Pancreas (tissue), 10 donors: Measurements from ENCODE around the gene TFIP11. TPM values are rescaled to one million over a fixed set of nuclear protein-coding genes. Genes with fewer than 3 reads are reported as not detected.

ENCODE experiments used
- ATAC-seq, 4 donors: fragments of 200-7000 bp; cut with Tn5 transposase; one replicate each; pipeline versions ENCODE4 v1.8.0 to v1.9.1; 2020; ENCODE audit warnings: mild to moderate bottlenecking in 4 of 4, moderate library complexity in 4 of 4
- DNase-seq, 6 donors: peaks; one replicate each; pipeline ENCODE4 v3.0.0-alpha.2; 2020
- FAIRE-seq: peaks from 2 replicates; lab custom pipeline; 2012; peaks lifted over from hg19 to GRCh38; lab: Jason Lieb, UNC
- H3K27ac ChIP-seq, 4 donors: fragments of 200-600 bp; sonication (generic); 1 replicate in 3 of 4; 2 replicates in 1 of 4; pipeline versions ENCODE4 v1.5.0 to v1.8.0; 2020
- H3K27me3 ChIP-seq, 4 donors: fragments of 200-600 bp; one replicate each; pipeline ENCODE4 v1.8.0; 2021
- H3K36me3 ChIP-seq, 3 donors: fragments of 200-600 bp; sonication (generic) in 1 of 3; one replicate each; pipeline versions ENCODE4 v1.5.0 to v1.8.0; 2020 to 2021
- H3K4me1 ChIP-seq, 3 donors: fragments of 200-600 bp; one replicate each; pipeline ENCODE4 v1.8.0; 2021
- H3K4me3 ChIP-seq, 4 donors: fragments of 200-600 bp; sonication (generic) in 2 of 4; one replicate each; pipeline versions ENCODE4 v1.5.0 to v1.8.0; 2020 to 2021
- H3K9me3 ChIP-seq, 4 donors: fragments of 200-600 bp; one replicate each; pipeline ENCODE4 v1.8.0; 2021
- WGBS, 2 donors: extraction: QIAGEN DNeasy Blood & Tissue Kit; methylation state at CpG; one replicate each; pipeline ENCODE4 v1.1.7; 2013; 5-methylcytosine and 5-hydroxymethylcytosine counted together
- intact Hi-C, 3 donors: fragments of 100-400 bp; cut with DNase I; formaldehyde crosslinking; loops; one replicate each; pipeline versions ENCODE4 v1.11.1 to v1.14.2; 2022
- polyA plus RNA-seq, 2 donors: library from polyadenylated mRNA; stranded (reverse); fragments of 200-250 nt; gene quantifications; one replicate each; pipeline ENCODE4 v1.2.3, GENCODE V29; 2013
- total RNA-seq, 6 donors: library from RNA; stranded (reverse); fragmentation: NEBNext Ultra II Directional in 4 of 6; extraction: Animal tissue kit (Norgen Biotek cat#: 25700) in 4 of 6; gene quantifications; one replicate each; pipeline versions ENCODE4 v1.2.1 to v1.2.4, GENCODE V29; 2021 to 2023
- TF ChIP-seq, protein P1 (sequence below), 4 donors: fragments of 200-600 bp; sonication (generic) in 3 of 4; IDR thresholded peaks; one replicate each; pipeline versions ENCODE4 v1.5.0 to v1.8.0; 2021; ENCODE audit warnings: antibody characterized with exemption in 4 of 4
- donor health status: healthy with polysubstance abuse.
- donor health status: DM: no; HTN: no; CAD: no; lungs with moderate emphysema.
- donor health status: DM: no; HTN: no; CAD: no.
- donor health status: control.
- donor health status: control.
- donor health status: Bipolar disorder and iron deficiency.
- donor health status: DM: yes; HTN: yes; CAD: no.
- donor health status: DM: no; HTN: no; CAD: no.
- donor health status: DM: no; HTN: no; CAD: no.
- donor health status: DM: yes; HTN: yes; CAD: no.

Gene TFIP11
- total and polyA plus RNA-seq, 8 donors, result 11.0 to 26.7 (median 17.6) TPM

DNA sequence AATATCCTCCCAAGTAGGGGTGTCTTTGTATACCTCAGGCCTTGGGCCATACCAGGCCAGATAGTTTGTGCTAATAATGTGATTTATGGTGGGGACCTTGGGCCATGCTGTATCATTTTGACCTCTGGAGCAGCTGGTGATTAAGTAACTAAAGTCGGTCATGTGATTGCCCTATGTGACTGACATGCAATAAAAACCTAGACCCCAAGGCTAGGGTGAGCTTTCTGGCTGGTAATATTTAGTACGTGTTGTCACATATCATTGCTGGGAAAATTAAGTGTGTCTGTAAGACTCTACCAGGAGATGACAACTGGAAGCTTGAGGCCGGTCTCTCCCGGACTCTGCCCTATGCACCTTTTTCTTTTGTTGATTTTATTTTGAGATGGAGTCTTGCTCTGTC is 12.6 kb upstream of the TFIP11 start:
- TF ChIP-seq, protein P1, sequence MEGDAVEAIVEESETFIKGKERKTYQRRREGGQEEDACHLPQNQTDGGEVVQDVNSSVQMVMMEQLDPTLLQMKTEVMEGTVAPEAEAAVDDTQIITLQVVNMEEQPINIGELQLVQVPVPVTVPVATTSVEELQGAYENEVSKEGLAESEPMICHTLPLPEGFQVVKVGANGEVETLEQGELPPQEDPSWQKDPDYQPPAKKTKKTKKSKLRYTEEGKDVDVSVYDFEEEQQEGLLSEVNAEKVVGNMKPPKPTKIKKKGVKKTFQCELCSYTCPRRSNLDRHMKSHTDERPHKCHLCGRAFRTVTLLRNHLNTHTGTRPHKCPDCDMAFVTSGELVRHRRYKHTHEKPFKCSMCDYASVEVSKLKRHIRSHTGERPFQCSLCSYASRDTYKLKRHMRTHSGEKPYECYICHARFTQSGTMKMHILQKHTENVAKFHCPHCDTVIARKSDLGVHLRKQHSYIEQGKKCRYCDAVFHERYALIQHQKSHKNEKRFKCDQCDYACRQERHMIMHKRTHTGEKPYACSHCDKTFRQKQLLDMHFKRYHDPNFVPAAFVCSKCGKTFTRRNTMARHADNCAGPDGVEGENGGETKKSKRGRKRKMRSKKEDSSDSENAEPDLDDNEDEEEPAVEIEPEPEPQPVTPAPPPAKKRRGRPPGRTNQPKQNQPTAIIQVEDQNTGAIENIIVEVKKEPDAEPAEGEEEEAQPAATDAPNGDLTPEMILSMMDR (IDR thresholded peaks at IDR 0.05), result no peak
- peak overlapping the region in 1 of 4 donors; percentile 39 for H3K27ac ChIP-seq
- peaks cover 0 to 10% (median 2%) of the 10 kb centered on the region in 3 donors for H3K4me1 ChIP-seq
- no peaks in the 10 kb centered on the region for H3K27me3 ChIP-seq
- H3K4me3 ChIP-seq, result no peak overlapping the region
- no peaks in the 10 kb centered on the region for H3K9me3 ChIP-seq
- peak in 2 of 4 donors; percentile 1 to 22 for ATAC-seq
- intact Hi-C loops, result no loop called here
- WGBS, 2 donors, result 32 to 35% methylated on average over 4 of the region's 4 CpGs
- peaks cover 0 to 26% (median 0%) of the 10 kb centered on the region in 3 donors for H3K36me3 ChIP-seq
- no peak for DNase-seq
- no peak for FAIRE-seq

DNA sequence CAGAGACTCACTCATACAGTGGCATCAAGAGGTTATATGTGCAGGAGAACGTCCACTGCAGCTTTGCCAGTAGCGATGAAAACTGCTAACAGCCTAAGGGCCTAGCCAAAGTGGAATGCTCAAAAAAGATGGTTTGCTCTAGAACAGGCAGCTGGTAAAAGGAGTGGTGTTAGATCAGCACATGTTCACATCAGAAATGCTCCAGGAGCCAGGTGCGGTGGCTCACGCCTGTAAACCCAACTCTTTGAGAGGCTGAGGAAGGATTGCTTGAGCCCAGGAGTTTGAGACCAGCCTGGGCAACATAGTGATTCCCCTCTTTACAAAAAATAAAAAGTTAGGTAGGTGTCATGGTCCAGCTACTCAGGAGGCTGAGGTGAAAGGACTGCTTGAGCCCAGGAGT is 10.3 kb upstream of the TFIP11 start:
- intact Hi-C loops, result no loop called here
- no peak overlapping the region for H3K4me3 ChIP-seq
- 89 to 95% methylated on average over 4 of the region's 4 CpGs for WGBS, 2 donors
- H3K4me1 ChIP-seq, result peaks cover 0 to 9% (median 5%) of the 10 kb centered on the region in 3 donors
- TF ChIP-seq, protein P1 (IDR thresholded peaks at IDR 0.05), result no peak
- no peaks in the 10 kb centered on the region for H3K9me3 ChIP-seq
- H3K27me3 ChIP-seq, result no peaks in the 10 kb centered on the region
- no peak overlapping the region for H3K27ac ChIP-seq
- peaks cover 0 to 19% (median 0%) of the 10 kb centered on the region in 3 donors for H3K36me3 ChIP-seq
- ATAC-seq (no peak), FAIRE-seq (no peak), DNase-seq (no peak)

DNA sequence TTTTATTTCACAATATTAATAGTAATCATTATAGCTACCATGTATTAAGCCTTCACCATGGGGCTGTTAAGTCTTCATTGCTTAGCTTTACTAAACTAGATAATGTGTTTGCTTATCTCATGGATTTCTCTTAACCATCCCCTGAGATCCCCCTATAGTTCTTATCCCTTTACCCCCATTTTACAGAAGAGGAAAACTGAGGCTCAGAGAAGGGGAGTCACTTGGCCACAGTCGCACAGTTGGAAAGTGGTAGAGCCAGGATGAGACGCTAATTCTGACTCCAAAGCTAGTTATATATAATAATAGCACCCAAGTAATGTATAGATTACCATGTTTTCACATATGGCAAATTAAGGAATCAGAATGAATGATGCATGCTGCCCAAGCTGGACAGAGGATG is 9.7 kb upstream of the TFIP11 start:
- H3K4me3 ChIP-seq, result no peak overlapping the region
- no peak overlapping the region for H3K27ac ChIP-seq
- TF ChIP-seq, protein P1 (IDR thresholded peaks at IDR 0.05), result no peak
- no peaks in the 10 kb centered on the region for H3K9me3 ChIP-seq
- H3K27me3 ChIP-seq, result no peaks in the 10 kb centered on the region
- ATAC-seq, result no peak
- DNase-seq, result no peak
- H3K36me3 ChIP-seq, result peaks cover 0 to 15% (median 0%) of the 10 kb centered on the region in 3 donors
- FAIRE-seq, result no peak
- intact Hi-C loops, result no loop called here
- peaks cover 2 to 13% (median 5%) of the 10 kb centered on the region in 3 donors for H3K4me1 ChIP-seq
- 90 to 98% methylated on average over 2 of the region's 2 CpGs for WGBS, 2 donors

DNA sequence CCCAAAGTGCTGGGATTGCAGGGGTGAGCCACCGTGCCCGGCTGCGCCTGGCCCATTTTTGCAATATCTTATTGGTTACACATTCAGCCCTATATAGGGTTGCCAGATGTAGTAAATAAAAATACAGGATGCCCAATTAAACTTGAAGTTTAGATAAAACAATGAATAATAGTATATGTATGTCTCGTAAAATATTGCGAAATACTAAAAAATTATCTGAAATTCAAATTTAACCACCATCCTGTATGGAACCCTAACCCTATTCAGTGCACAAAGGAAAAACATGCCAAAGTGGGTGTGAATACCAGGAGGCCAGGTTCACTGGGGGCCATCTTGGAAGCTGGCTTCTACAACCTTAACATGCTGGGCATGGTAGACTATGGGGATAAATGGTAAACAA is 5.2 kb upstream of the TFIP11 start:
- H3K36me3 ChIP-seq, result no peaks in the 10 kb centered on the region
- peaks cover 7 to 34% (median 15%) of the 10 kb centered on the region in 3 donors for H3K4me1 ChIP-seq
- 90 to 91% methylated on average over 5 of the region's 5 CpGs for WGBS, 2 donors
- no peak overlapping the region for H3K4me3 ChIP-seq
- TF ChIP-seq, protein P1 (IDR thresholded peaks at IDR 0.05), result no peak
- intact Hi-C loops, result no loop called here
- H3K27me3 ChIP-seq, result no peaks in the 10 kb centered on the region
- DNase-seq, result no peak
- peak overlapping the region in 3 of 4 donors; percentile 60 to 86 (median 81) for H3K27ac ChIP-seq
- FAIRE-seq, result no peak
- H3K9me3 ChIP-seq, result no peaks in the 10 kb centered on the region
- no peak for ATAC-seq

DNA sequence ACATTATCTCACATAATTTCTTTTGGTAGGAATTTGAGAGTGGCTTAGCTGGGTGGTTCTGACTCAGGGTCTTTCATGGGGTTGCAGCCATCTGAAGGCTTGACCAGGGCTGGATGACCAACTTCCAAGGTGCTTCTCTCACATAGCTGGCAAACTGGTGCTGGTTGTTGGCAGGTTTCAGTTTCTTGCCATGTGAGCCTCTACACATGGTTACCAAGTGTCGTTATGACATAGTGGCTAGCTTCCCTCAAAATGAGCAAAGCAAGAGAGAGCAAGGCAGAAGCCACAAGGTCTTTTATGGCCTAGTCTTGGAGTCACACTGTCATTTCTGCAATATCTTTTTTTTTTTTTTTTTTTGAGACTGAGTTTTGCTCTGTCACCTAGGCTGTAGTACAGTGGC is 4.2 kb upstream of the TFIP11 start:
- WGBS, 2 donors, result 33 to 37% methylated on average over 1 of the region's 1 CpG
- Histone ChIP-seq H3K36me3 (no peaks in the 10 kb centered on the region), H3K9me3 (no peaks in the 10 kb centered on the region), H3K4me3 (no peak overlapping the region), H3K27ac (peak overlapping the region in 2 of 4 donors; percentile 81 to 86), H3K27me3 (no peaks in the 10 kb centered on the region), H3K4me1 (peaks cover 8 to 36% (median 15%) of the 10 kb centered on the region in 3 donors)
- ATAC-seq (peak in 2 of 4 donors; percentile 5), FAIRE-seq (no peak), DNase-seq (peak in 2 of 6 donors; percentile 56 to 58)
- TF ChIP-seq, protein P1 (IDR thresholded peaks at IDR 0.05), result no peak
- intact Hi-C loops, result no loop called here
